Measurements from ENCODE around the gene HMG20B.

DNA sequence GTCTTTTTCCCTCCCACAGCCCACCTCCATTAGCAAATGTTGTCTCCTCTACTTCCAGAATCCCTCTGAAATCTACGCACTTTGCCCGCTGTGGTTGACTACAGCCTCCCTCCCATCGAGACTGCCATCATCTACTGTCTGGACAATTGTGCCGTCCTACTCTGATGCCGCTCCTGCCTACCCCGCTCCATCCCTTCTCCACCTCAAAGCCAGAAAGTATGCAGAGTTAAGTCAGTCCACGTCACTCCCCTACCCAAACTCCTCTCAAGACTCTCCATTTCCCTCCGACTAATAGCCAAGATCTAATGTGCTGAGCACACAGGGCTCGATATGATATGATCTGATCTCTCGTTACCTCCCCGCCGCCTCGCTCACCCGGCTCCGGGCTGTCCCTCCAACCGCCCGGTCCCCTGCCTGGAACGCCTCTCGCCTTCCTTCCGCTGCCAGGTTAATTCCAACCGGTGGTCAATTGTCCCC, 53.3 kb downstream of the HMG20B start:
- TF ChIP-seq, protein P1, sequence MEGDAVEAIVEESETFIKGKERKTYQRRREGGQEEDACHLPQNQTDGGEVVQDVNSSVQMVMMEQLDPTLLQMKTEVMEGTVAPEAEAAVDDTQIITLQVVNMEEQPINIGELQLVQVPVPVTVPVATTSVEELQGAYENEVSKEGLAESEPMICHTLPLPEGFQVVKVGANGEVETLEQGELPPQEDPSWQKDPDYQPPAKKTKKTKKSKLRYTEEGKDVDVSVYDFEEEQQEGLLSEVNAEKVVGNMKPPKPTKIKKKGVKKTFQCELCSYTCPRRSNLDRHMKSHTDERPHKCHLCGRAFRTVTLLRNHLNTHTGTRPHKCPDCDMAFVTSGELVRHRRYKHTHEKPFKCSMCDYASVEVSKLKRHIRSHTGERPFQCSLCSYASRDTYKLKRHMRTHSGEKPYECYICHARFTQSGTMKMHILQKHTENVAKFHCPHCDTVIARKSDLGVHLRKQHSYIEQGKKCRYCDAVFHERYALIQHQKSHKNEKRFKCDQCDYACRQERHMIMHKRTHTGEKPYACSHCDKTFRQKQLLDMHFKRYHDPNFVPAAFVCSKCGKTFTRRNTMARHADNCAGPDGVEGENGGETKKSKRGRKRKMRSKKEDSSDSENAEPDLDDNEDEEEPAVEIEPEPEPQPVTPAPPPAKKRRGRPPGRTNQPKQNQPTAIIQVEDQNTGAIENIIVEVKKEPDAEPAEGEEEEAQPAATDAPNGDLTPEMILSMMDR (IDR thresholded peaks at IDR 0.05): no peak
- no peak for TF ChIP-seq POLR2AphosphoS5 (IDR thresholded peaks at IDR 0.05; ENCODE audit: insufficient read depth in 1 of 2, low read depth in 1 of 2)
- no peak for TF ChIP-seq POLR2A (IDR thresholded peaks at IDR 0.05)

Measured in vagina (tissue), 2 donors.